Measurements from ENCODE around the gene FAXDC2. TPM values are rescaled to one million over a fixed set of nuclear protein-coding genes. Genes with fewer than 3 reads are reported as not detected.
"Not testable (repeated sequence)": the region's sequence is repeated elsewhere in the genome, so short reads cannot be mapped to it uniquely, and the experiment has no call there.

The FAXDC2 gene
- total RNA-seq, 2 experiments from 2014 or later, result 0.14 TPM; not detected in 1

DNA sequence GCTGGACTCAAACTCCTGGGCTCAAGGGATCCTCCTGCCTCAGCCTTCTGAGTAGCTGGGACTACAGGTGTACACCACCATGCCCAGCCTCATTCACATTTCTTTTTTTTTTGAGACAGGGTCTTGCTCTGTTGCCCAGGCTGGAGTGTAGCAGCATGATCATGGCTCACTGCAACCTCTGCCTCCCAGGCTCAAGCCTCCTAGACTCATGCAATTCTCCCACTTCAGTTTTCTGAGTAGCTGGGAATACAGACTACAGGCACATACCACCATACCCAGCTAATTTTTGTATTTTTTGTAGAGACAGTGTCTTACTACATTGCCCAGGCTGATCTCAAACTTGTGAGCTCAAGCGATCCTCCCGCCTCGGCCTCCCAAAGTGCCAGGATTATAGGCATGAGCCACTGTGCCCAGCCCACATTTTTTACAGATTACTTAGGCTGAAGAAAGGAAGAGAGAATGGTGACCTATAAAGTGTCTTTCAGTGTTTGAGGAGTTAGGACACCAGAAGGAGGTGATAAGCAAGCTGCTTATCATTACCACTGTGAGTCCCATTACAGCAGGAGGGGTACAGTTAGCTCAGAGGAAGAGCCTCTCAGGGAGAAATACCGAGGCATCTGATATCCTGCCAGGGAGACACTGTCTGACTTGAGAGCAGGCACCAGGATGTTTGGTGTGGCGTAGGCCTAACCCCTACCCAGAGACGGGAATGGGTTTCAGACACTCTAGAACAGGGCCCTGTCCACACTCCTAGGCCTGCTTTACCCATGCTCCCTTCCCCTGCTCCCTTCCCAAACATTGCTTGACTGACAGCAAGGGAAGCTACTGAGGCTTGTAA, 9.7 kb downstream of the FAXDC2 start:
- H3K4me1 Mint-ChIP-seq, result no peaks in the 10 kb centered on the region
- no peaks in the 10 kb centered on the region for H3K9me3 Mint-ChIP-seq (ENCODE audit: low read depth)
- ATAC-seq (no peak), DNase-seq (no peak)
- ChIA-PET POLR2A (no interaction called here), CTCF (interaction anchor here (0.7 kb wide), 1 partner anchor 77 kb away, joined by 5 read pairs; no protein-coding TSS in a partner anchor)
- H3K4me3 Mint-ChIP-seq, result no peak overlapping the region
- intact Hi-C loops (cut with DNase I, micrococcal nuclease), result no loop called here
- H3K36me3 Mint-ChIP-seq (ENCODE audit: low read depth), result peaks cover 2% of the 10 kb centered on the region
- H3K27ac Mint-ChIP-seq, result no peak overlapping the region
- no peaks in the 10 kb centered on the region for H3K27me3 Mint-ChIP-seq

DNA sequence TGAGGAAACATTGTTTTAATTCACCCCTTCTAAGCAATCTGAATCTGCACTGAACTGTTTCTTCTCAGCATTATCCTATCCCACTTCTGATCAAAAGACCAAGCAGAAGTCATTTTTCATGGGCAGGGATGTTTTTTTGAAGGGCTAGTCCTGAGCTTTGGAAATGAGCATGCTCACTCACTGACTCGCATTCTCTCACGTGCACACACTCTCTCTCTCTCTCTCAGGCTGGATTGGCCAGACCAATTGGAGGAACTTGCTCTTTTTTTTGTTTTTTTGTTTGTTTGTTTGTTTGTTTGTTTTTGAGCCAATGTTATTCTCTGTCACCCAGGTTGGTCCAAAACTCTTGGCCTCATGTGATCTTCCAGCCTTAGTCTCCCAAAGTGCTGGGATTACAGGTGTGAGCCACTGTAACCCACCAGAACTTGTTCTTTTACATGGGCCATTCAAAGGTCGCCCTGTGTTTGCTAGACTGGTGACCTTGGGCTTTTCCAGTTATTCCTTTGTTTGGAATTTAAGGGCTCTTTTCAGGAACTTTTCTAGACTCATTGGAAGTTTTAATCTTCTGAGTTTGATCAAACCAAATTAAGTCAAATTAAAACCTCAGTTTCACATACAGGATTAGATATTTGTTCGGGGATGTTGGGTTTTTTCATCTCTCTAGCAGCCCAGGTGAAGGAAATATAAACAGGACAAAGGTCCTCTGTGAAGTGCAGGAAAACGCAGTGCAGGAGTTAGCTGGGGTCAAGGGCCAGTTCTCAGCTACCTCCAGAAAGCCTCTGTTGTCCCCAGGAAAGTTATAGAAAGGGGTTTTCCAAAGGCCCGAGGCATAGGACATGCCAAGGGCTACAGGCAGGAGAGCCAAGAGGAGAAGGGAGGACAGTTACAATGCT, 13.1 kb downstream of the FAXDC2 start:
- ATAC-seq (no peak), DNase-seq (no peak)
- no peaks in the 10 kb centered on the region for H3K27me3 Mint-ChIP-seq
- H3K9me3 Mint-ChIP-seq (ENCODE audit: low read depth), result no peaks in the 10 kb centered on the region
- intact Hi-C loops (cut with DNase I, micrococcal nuclease), result no loop called here
- H3K4me3 Mint-ChIP-seq, result no peak overlapping the region
- H3K27ac Mint-ChIP-seq, result no peak overlapping the region
- ChIA-PET POLR2A (no interaction called here), CTCF (interaction anchor here (0.8 kb wide), 1 partner anchor 10 kb away, joined by 3 read pairs; no protein-coding TSS in a partner anchor)
- peaks cover 5% of the 10 kb centered on the region for H3K36me3 Mint-ChIP-seq (ENCODE audit: low read depth)
- no peaks in the 10 kb centered on the region for H3K4me1 Mint-ChIP-seq

DNA sequence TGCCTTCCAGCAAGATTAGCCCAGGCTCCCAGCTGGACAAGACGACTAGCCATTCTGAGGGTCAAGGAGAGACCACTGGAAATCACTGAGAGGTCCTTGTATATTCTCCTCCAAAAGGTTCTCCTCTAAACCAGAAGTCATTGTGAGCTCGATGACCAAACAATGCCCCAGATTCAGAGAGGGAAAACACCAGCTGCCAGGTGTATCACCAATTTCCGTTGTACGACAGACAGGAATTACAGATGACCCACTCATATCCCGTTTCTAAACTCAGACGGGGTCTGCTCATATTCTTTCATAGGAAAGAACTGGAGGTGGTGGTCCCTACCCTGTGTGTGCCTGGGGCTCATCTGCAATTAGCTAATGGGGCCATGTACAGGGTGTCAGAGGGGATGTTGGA, 14.2 kb downstream of the FAXDC2 start:
- Mint-ChIP-seq H3K27me3 (no peaks in the 10 kb centered on the region), H3K36me3 (ENCODE audit: low read depth) (peaks cover 10% of the 10 kb centered on the region), H3K9me3 (ENCODE audit: low read depth) (no peaks in the 10 kb centered on the region), H3K27ac (no peak overlapping the region), H3K4me1 (no peaks in the 10 kb centered on the region), H3K4me3 (no peak overlapping the region)
- DNase-seq, result no peak
- ATAC-seq, result no peak
- intact Hi-C loops (cut with DNase I, micrococcal nuclease), result no loop called here
- POLR2A ChIA-PET, result no interaction called here
- CTCF ChIA-PET, result interaction anchor here (0.6 to 0.8 kb wide), 3 partner anchors 9 to 1378 kb away, joined by 3 to 5 read pairs (median 3); no protein-coding TSS in a partner anchor

DNA sequence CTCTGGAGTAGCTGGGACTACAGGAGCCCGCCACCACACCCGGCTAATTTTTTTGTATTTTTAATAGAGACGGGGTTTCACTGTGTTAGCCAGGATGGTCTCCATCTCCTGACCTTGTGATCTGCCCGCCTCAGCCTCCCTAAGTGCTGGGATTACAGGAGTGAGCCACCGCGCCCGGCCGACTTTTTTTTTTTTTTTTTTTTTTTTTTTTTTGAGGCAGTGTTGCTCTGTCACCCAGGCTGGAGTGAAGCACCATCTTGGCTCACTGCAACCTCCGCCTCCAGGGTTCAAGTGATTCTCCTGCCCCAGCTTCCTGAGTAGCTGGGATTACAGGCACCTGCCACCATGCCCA, 14.7 kb downstream of the FAXDC2 start:
- POLR2A ChIA-PET; intact Hi-C loops (cut with DNase I, micrococcal nuclease): not testable (repeated sequence)

DNA sequence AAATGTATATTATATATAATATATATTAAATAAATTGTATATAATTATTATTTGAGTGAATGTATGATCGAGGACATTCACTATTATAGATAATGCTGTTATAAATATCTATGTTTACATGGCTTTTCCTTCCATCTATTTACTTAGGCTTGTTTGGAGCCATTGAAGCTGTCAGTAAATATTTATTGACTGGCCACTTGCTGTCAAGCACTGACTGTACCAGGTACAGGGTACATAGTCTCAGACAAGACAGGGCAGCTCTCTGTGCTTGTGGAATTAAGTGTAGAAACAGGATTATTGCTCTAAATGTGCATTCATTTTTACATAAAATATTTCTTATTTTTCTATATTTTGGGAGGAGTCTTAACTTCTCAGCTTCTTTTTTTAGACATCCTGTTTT, 16.4 kb downstream of the FAXDC2 start:
- ATAC-seq (no peak), DNase-seq (no peak)
- H3K36me3 Mint-ChIP-seq (ENCODE audit: low read depth), result peaks cover 22% of the 10 kb centered on the region
- ChIA-PET CTCF (no interaction called here), POLR2A (no interaction called here)
- H3K27me3 Mint-ChIP-seq, result no peaks in the 10 kb centered on the region
- H3K9me3 Mint-ChIP-seq (ENCODE audit: low read depth), result no peaks in the 10 kb centered on the region
- H3K27ac Mint-ChIP-seq, result no peak overlapping the region
- no peak overlapping the region for H3K4me3 Mint-ChIP-seq
- H3K4me1 Mint-ChIP-seq, result peaks cover 19% of the 10 kb centered on the region
- intact Hi-C loops (cut with DNase I, micrococcal nuclease), result no loop called here

More for the DNA sequence above, 14.7 kb downstream of the FAXDC2 start:
- H3K9me3 Mint-ChIP-seq (ENCODE audit: low read depth); H3K27me3 Mint-ChIP-seq; DNase-seq; H3K27ac Mint-ChIP-seq; ATAC-seq; H3K4me3 Mint-ChIP-seq; H3K4me1 Mint-ChIP-seq: not testable (repeated sequence)
- CTCF ChIA-PET, result interaction anchor here (1.0 kb wide), 1 partner anchor 25 kb away, joined by 3 read pairs; no protein-coding TSS in a partner anchor
- H3K36me3 Mint-ChIP-seq (ENCODE audit: low read depth), result peaks cover 14% of the 10 kb centered on the region

DNA sequence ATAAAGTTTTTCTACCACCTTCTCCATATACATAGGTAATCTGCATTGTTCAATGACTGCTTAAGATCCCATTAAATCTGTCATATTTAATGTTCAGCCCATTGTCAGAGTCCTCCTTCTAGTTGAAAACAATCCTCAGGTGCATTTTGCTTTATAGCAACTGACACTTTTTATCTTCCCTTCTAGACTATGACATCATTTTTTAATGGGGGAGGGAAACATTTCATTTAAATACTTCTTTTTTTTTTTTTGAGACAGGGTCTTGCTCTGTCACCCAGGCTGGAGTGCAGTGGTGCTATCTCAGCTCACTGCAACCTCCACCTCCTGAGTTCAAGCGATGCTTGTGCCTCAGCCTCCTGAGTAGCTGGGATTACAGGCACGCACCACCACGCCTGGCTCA, 17.6 kb downstream of the FAXDC2 start:
- intact Hi-C loops (cut with DNase I, micrococcal nuclease); H3K27me3 Mint-ChIP-seq; CTCF ChIA-PET; DNase-seq; H3K9me3 Mint-ChIP-seq (ENCODE audit: low read depth); H3K27ac Mint-ChIP-seq; H3K4me3 Mint-ChIP-seq; POLR2A ChIA-PET; ATAC-seq: not testable (repeated sequence)
- H3K36me3 Mint-ChIP-seq (ENCODE audit: low read depth), result peaks cover 24% of the 10 kb centered on the region
- peaks cover 29% of the 10 kb centered on the region for H3K4me1 Mint-ChIP-seq

DNA sequence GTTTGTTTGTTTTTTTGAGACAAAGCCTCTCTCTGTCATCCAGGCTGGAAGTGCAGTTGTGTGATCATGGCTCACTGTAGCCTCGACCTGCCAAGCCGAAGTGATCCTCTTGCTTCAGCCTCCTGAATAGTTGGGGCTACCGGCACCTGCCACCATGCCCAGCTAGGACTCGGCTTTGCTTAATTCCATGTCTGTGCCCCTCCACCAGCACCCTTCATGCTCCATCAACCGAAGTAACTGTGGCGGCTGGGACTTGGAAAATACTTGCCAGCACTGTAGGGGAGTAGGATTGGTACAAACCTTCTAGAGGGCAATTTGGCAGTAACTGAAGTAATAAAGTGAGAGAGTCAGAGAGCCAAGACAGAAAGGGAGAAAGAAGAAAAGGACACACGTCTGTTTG, 19.0 kb downstream of the FAXDC2 start:
- Mint-ChIP-seq H3K27me3 (no peaks in the 10 kb centered on the region), H3K9me3 (ENCODE audit: low read depth) (no peaks in the 10 kb centered on the region), H3K27ac (no peak overlapping the region), H3K4me1 (peaks cover 37% of the 10 kb centered on the region), H3K36me3 (ENCODE audit: low read depth) (peaks cover 30% of the 10 kb centered on the region), H3K4me3 (no peak overlapping the region)
- POLR2A ChIA-PET, result no interaction called here
- intact Hi-C loops (cut with DNase I, micrococcal nuclease), result loop anchor here in 1 of 2 experiments (2.0 kb wide), 1 partner anchor 77 kb away; the partner anchor contains the start of gene LARP1
- CTCF ChIA-PET, result no interaction called here
- DNase-seq, result no peak
- no peak for ATAC-seq

DNA sequence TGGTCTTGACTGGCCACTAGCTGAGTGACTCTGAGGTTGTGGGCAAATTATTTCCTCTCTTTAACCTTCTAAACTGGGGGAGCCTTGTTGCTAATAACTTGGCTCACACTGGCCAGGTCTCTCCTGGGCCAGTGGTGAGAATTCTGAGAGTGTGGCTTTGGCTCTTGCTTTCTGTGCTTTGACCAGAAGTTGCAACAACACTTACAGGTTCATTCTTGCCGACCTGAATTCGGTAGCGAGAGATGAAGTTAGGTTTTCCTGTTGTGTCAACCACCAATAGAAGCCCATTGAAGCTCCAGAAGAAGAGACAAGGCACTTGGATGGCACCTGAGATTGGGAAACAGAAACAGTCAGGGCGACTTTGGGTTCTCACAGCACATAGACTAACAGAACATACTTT, 19.8 kb downstream of the FAXDC2 start:
- H3K4me1 Mint-ChIP-seq, result peaks cover 39% of the 10 kb centered on the region
- intact Hi-C loops (cut with DNase I, micrococcal nuclease), result loop anchor here in 1 of 2 experiments (2.0 kb wide), 1 partner anchor 76 kb away; the partner anchor contains the start of gene LARP1

DNA sequence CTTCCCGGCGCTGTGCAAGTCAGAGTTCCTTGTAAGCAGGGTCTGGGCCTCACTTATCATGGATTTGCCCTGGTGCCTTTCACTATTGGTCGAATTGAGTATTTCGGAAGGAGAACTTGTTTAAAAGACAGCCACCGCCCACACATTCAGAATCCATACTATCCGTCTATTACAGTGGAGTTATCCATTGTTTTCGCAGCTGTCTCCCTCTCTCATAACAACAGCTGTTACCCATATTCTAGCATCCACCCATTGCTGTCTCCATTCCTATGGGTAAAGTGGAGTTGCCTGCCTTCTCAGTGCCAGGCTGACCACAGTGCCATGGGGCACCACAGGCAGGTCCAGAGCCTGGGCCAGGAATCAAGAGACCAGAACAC, 20.2 kb downstream of the FAXDC2 start:
- intact Hi-C loops (cut with DNase I, micrococcal nuclease), result loop anchor here in 1 of 2 experiments (2.0 kb wide), 1 partner anchor 75 kb away; the partner anchor contains the start of gene LARP1
- H3K27me3 Mint-ChIP-seq, result no peaks in the 10 kb centered on the region
- H3K9me3 Mint-ChIP-seq (ENCODE audit: low read depth), result no peaks in the 10 kb centered on the region
- peaks cover 39% of the 10 kb centered on the region for H3K4me1 Mint-ChIP-seq
- H3K36me3 Mint-ChIP-seq (ENCODE audit: low read depth), result peaks cover 36% of the 10 kb centered on the region
- H3K27ac Mint-ChIP-seq, result peak overlapping the region; percentile 75
- ChIA-PET POLR2A (interaction anchor here (1.8 to 2.0 kb wide), 2 partner anchors 27 to 28 kb away, joined by 5 to 7 read pairs; partner anchors contain the start of gene CNOT8), CTCF (interaction anchor here (1.5 kb wide), 1 partner anchor 180 kb away, joined by 5 read pairs; no protein-coding TSS in a partner anchor)
- ATAC-seq, result no peak
- no peak for DNase-seq
- H3K4me3 Mint-ChIP-seq, result no peak overlapping the region

More for the DNA sequence above, 19.8 kb downstream of the FAXDC2 start:
- H3K4me3 Mint-ChIP-seq, result no peak overlapping the region
- H3K27ac Mint-ChIP-seq, result peak overlapping the region; percentile 75
- H3K9me3 Mint-ChIP-seq (ENCODE audit: low read depth), result no peaks in the 10 kb centered on the region
- peaks cover 35% of the 10 kb centered on the region for H3K36me3 Mint-ChIP-seq (ENCODE audit: low read depth)
- no peak for DNase-seq
- H3K27me3 Mint-ChIP-seq, result no peaks in the 10 kb centered on the region
- POLR2A ChIA-PET, result interaction anchor here (1.8 to 2.0 kb wide), 2 partner anchors 26 to 28 kb away, joined by 5 to 7 read pairs; partner anchors contain the start of gene CNOT8
- ATAC-seq, result no peak
- CTCF ChIA-PET, result no interaction called here

DNA sequence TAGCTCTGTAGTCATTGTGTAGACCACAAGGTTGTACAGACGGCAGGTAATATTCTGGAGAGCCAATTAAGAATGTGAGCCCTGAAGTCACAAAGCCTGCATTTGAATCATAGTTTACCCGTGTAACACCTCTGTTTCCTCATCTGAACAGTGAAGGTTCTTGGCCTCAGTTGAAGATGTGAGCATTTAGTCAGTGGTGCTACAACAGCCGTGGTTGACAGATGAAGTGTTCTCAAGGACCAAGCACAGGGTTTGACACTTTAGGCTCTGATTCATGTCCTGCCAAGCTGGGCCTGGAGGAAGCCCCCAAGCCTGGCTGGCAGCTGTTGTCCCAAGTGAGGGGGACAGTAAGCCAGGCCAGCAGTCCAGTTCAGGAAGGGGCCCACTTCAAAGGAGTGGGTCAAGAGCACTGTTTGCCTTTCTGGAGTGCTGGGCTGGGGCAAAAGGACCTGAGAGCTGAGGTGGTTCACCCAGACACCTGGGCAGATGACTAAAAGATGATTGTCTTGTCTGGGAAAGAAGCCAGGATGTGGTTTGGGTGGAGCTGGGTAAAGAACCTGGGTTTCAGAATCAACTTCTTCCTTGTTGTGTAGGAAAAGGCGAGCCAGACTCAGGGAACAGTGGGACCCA, 20.7 kb downstream of the FAXDC2 start:
- Mint-ChIP-seq H3K27ac (peak overlapping the region; percentile 75), H3K9me3 (ENCODE audit: low read depth) (no peaks in the 10 kb centered on the region), H3K4me3 (no peak overlapping the region), H3K36me3 (ENCODE audit: low read depth) (peaks cover 32% of the 10 kb centered on the region), H3K4me1 (peaks cover 39% of the 10 kb centered on the region), H3K27me3 (no peaks in the 10 kb centered on the region)
- ATAC-seq (peak; percentile 91), DNase-seq (peak; percentile 59)
- CTCF ChIA-PET, result interaction anchor here (0.5 to 1.5 kb wide), 3 partner anchors 16 to 179 kb away, joined by 3 to 5 read pairs (median 3); no protein-coding TSS in a partner anchor
- intact Hi-C loops (cut with DNase I, micrococcal nuclease), result loop anchor here (1.0 to 2.0 kb wide), 2 partner anchors 29 to 75 kb away; partner anchors contain the start of genes CNOT8 (in 2 of the 2) and LARP1 (in 1 of the 2)
- POLR2A ChIA-PET, result interaction anchor here (0.6 to 2.0 kb wide), 3 partner anchors 27 to 71 kb away, joined by 3 to 7 read pairs (median 5); partner anchors contain the start of gene CNOT8
